MM.1S (cell line): ENCODE results near the gene CRY2.

Source experiments
- DNase-seq: peaks from one replicate; pipeline ENCODE4 v3.0.0-alpha.2; 2015
- H2AFZ ChIP-seq: fragments of 300-600 bp; sonication (generic); 2 replicates; pipeline ENCODE4 v1.6.0; 2016; ENCODE audit warnings: antibody characterized with exemption, low read length
- H3F3A ChIP-seq: fragments of 300-600 bp; sonication (generic); 2 replicates; pipeline ENCODE4 v1.6.1; 2016; ENCODE audit warnings: mild to moderate bottlenecking, antibody characterized with exemption, low read length, moderate library complexity, mixed read lengths; ENCODE audit not compliant: insufficient read depth
- H3K27ac ChIP-seq: fragments of 300-600 bp; sonication (generic); 2 replicates; pipeline ENCODE4 v1.5.1; 2016; ENCODE audit warnings: mild to moderate bottlenecking, low read length
- H3K27me3 ChIP-seq: fragments of 300-600 bp; sonication (generic); replicated peaks from 2 replicates; pipeline ENCODE4 v1.6.0; 2016; ENCODE audit warnings: low read length; ENCODE audit not compliant: insufficient read depth
- H3K36me3 ChIP-seq: fragments of 300-600 bp; sonication (generic); replicated peaks from 2 replicates; pipeline ENCODE4 v1.6.1; 2016; ENCODE audit warnings: mild to moderate bottlenecking, low read length, mixed read lengths; ENCODE audit not compliant: insufficient read depth
- H3K4me1 ChIP-seq: fragments of 300-600 bp; sonication (generic); 2 replicates; pipeline ENCODE4 v1.6.1; 2016; ENCODE audit warnings: low read length, mixed read lengths
- H3K4me2 ChIP-seq: fragments of 300-600 bp; sonication (generic); 2 replicates; pipeline ENCODE4 v1.6.0; 2016; ENCODE audit warnings: low read depth, low read length
- H3K4me3 ChIP-seq: fragments of 300-600 bp; sonication (generic); 2 replicates; pipeline ENCODE4 v1.5.1; 2016; ENCODE audit warnings: low read length, mixed read lengths
- H3K79me2 ChIP-seq: fragments of 300-600 bp; sonication (generic); 2 replicates; pipeline ENCODE4 v1.6.1; 2016; ENCODE audit warnings: mixed run types, low read length, mixed read lengths
- H3K9ac ChIP-seq: fragments of 300-600 bp; sonication (generic); 2 replicates; pipeline ENCODE4 v1.6.1; 2016; ENCODE audit warnings: low read length, mixed read lengths
- H3K9me2 ChIP-seq: fragments of 300-600 bp; sonication (generic); replicated peaks from 2 replicates; pipeline ENCODE4 v1.6.1; 2016; ENCODE audit warnings: mild to moderate bottlenecking, low read length, mixed read lengths; ENCODE audit not compliant: insufficient read depth
- H3K9me3 ChIP-seq: fragments of 300-600 bp; sonication (generic); replicated peaks from 2 replicates; pipeline ENCODE4 v1.6.1; 2016; ENCODE audit warnings: mild to moderate bottlenecking, low read length, mixed read lengths; ENCODE audit not compliant: insufficient read depth
- H4K20me1 ChIP-seq: fragments of 300-600 bp; sonication (generic); 2 replicates; pipeline ENCODE4 v1.6.1; 2016; ENCODE audit warnings: mild to moderate bottlenecking, low read length, moderate library complexity, mixed read lengths; ENCODE audit not compliant: insufficient read depth
- EZH2 ChIP-seq: fragments of 300-600 bp; sonication (generic); optimal IDR thresholded peaks from 2 replicates; pipeline ENCODE3; 2017; ENCODE audit warnings: low read depth, mild to moderate bottlenecking, antibody characterized with exemption, low read length, mixed read lengths
- EZH2phosphoT487 ChIP-seq: fragments of 300-600 bp; sonication (generic); IDR thresholded peaks from 2 replicates; pipeline ENCODE4 v1.6.1; 2018; ENCODE audit warnings: antibody characterized with exemption, low read length
- TF ChIP-seq, protein P1 (sequence below): fragments of 300-600 bp; sonication (generic); IDR thresholded peaks from 2 replicates; pipeline ENCODE4 v1.5.1; 2016; ENCODE audit warnings: antibody characterized with exemption, low read length, mixed read lengths

CRY2 gene

DNA sequence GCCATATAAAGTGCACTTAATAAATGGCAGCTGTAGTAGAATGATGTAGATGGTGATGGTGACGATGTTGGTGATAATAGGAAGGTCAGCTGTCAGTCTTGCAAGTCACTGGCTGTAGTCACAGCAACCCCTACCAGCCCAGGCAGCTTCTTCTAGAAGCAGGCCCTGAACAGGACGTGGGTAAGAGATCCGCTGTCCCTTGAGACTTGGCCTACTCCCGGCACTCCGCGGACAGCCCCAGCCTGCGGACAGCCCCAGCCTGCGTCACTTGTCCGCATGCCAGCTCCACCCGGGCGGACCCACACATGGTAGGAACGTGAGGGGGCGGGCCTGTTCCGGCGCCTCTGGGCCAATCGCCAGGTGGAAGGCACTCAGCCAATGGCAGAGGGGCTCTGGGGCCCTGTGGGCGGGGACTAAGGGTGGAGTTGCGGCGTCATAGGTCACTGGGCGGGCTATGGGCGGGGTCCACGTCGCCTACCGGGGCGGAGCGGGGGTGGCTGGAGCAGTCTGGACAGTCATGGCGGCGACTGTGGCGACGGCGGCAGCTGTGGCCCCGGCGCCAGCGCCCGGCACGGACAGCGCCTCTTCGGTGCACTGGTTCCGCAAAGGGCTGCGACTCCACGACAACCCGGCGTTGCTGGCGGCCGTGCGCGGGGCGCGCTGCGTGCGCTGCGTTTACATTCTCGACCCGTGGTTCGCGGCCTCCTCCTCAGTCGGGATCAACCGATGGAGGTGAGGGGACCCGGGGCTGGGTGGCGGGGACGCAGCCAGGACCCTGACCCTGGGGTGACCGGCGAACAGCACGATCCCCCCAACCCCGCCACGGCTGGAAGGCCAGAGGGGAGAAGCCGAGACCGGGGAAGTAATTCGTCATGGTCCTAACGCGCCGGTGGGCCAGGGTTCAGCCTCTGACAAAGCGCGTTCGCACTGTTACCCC, at the start of gene CRY2:
CRY2 (plus strand) TSS at position 502 of the 937 bp plus-strand sequence; CDS start at position 518, 16 bp downstream.
- Histone ChIP-seq H2AFZ (peak within 1 kb of the TSS; percentile 81), H3K79me2 (peaks cover 40% of the 10 kb centered on the region), H3K4me3 (peak within 1 kb of the TSS; percentile 97), H3K9ac (peak within 1 kb of the TSS; percentile 95), H3K9me2 (no peaks in the 10 kb centered on the region), H3K36me3 (no peaks in the 10 kb centered on the region), H3K27ac (peak within 1 kb of the TSS; percentile 58; the same call in 1 of the 2 replicates), H3K27me3 (no peaks in the 10 kb centered on the region), H3K4me1 (peaks cover 43% of the 10 kb centered on the region), H4K20me1 (no peaks in the 10 kb centered on the region), H3K4me2 (peak within 1 kb of the TSS; percentile 91), H3K9me3 (no peaks in the 10 kb centered on the region), H3F3A (peaks cover 12% of the 10 kb centered on the region)
- DNase-seq = peak; percentile 98
- TF ChIP-seq EZH2 (no peak), EZH2phosphoT487 (no peak)

DNA sequence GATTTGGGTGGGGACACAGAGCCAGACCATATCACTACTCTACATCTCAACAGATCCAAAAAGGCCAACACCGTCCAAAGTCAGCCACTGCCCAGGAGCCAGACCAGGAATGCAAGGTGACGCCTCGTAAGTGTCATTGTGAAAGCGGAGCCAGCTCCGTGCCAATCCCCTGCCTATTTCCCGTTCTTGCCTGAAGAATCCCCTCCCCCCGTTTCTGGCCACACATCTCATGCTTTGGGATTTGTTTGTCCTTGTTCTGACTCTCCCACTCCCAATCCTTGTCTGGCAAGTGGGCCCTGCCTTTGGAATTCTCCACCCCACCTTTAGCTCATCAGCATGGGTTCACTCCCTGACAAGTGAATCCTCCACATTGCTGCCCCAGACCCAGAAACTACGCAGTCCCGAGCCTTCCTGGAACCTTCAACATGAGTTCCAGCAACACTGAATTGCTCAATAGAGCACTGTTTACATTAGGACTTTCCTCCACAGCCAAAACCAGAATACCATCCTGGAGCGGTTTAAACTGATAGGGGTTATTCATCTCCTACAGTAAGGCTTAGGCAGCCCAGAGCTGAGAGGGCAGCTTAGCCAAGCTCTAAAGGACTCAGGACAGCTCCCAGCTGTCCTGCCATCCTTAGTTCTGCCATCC, 48.4 kb upstream of the CRY2 start:
- Histone ChIP-seq H3K27me3 (no peaks in the 10 kb centered on the region), H4K20me1 (no peaks in the 10 kb centered on the region; the same call in 1 of the 2 replicates), H3K4me2 (no peak overlapping the region), H3K36me3 (no peaks in the 10 kb centered on the region), H3K9me3 (no peaks in the 10 kb centered on the region), H3F3A (no peaks in the 10 kb centered on the region), H3K9me2 (no peaks in the 10 kb centered on the region), H2AFZ (no peak overlapping the region), H3K79me2 (no peaks in the 10 kb centered on the region), H3K4me3 (no peak overlapping the region), H3K4me1 (no peaks in the 10 kb centered on the region), H3K27ac (no peak overlapping the region), H3K9ac (no peak overlapping the region)
- no peak for DNase-seq
- TF ChIP-seq, protein P1, sequence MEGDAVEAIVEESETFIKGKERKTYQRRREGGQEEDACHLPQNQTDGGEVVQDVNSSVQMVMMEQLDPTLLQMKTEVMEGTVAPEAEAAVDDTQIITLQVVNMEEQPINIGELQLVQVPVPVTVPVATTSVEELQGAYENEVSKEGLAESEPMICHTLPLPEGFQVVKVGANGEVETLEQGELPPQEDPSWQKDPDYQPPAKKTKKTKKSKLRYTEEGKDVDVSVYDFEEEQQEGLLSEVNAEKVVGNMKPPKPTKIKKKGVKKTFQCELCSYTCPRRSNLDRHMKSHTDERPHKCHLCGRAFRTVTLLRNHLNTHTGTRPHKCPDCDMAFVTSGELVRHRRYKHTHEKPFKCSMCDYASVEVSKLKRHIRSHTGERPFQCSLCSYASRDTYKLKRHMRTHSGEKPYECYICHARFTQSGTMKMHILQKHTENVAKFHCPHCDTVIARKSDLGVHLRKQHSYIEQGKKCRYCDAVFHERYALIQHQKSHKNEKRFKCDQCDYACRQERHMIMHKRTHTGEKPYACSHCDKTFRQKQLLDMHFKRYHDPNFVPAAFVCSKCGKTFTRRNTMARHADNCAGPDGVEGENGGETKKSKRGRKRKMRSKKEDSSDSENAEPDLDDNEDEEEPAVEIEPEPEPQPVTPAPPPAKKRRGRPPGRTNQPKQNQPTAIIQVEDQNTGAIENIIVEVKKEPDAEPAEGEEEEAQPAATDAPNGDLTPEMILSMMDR = no peak

DNA sequence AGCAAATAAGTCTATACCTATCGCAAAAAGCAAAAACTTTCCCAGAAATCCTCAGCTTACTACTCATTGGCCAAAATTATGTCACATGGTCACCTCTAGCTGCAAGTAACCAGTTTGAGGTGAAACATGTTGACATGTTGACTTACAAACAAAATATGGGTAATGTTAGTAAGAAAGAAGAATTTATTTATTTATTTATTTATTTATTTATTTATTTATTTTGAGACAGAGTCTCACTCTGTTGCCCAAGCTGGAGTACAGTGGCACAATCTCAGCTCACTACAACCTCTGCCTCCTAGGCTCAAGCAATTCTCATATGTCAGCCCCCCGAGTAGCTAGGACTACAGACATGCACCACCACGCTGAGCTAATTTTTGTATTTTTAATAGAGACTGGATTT, 47.7 kb upstream of the CRY2 start:
- H2AFZ ChIP-seq = no peak overlapping the region
- TF ChIP-seq, protein P1 = no peak
- no peak for TF ChIP-seq EZH2
- TF ChIP-seq EZH2phosphoT487 = no peak
- H3K36me3 ChIP-seq = no peaks in the 10 kb centered on the region
- no peak overlapping the region for H3K4me2 ChIP-seq
- H3K9me2 ChIP-seq = no peaks in the 10 kb centered on the region
- H3F3A ChIP-seq = no peaks in the 10 kb centered on the region
- no peaks in the 10 kb centered on the region for H3K9me3 ChIP-seq
- H3K4me3 ChIP-seq = no peak overlapping the region
- H3K27ac ChIP-seq = no peak overlapping the region
- H4K20me1 ChIP-seq = no peaks in the 10 kb centered on the region; the same call in 1 of the 2 replicates
- no peak overlapping the region for H3K9ac ChIP-seq
- no peaks in the 10 kb centered on the region for H3K4me1 ChIP-seq
- DNase-seq = no peak
- no peaks in the 10 kb centered on the region for H3K27me3 ChIP-seq
- H3K79me2 ChIP-seq = no peaks in the 10 kb centered on the region
